ENCODE measurements around the gene LIPC.

LIPC gene

GRCh38 chr15:58393241-58393662 is 38.5 kb upstream of the LIPC start:
- no peak overlapping the region for H3K27ac ChIP-seq (ENCODE audit: low read depth, low read length)
- H3K9ac ChIP-seq (ENCODE audit: low read length), result no peak overlapping the region
- no peaks in the 10 kb centered on the region for H3K9me3 ChIP-seq (ENCODE audit: low read length)
- no peaks in the 10 kb centered on the region for H3K36me3 ChIP-seq (ENCODE audit: insufficient read depth, low read length)
- H3K4me1 ChIP-seq (ENCODE audit: insufficient read depth, low read length), result peaks cover 8% of the 10 kb centered on the region
- H3K27me3 ChIP-seq (ENCODE audit: control insufficient read depth in 1 of 2, insufficient read depth in 2 of 2, low read length in 2 of 2), result no peaks in the 10 kb centered on the region
- H3K4me3 ChIP-seq (ENCODE audit: low read depth in 1 of 2, low read length in 2 of 2), result no peak overlapping the region

- Histone ChIP-seq H3K9me3 (ENCODE audit: low read length) (no peaks in the 10 kb centered on the region), H3K4me1 (ENCODE audit: insufficient read depth, low read length) (peaks cover 8% of the 10 kb centered on the region), H3K36me3 (ENCODE audit: insufficient read depth, low read length) (no peaks in the 10 kb centered on the region), H3K9ac (ENCODE audit: low read length) (no peak overlapping the region), H3K27me3 (ENCODE audit: control insufficient read depth in 1 of 2, insufficient read depth in 2 of 2, low read length in 2 of 2) (no peaks in the 10 kb centered on the region), H3K27ac (ENCODE audit: low read depth, low read length) (no peak overlapping the region), H3K4me3 (ENCODE audit: low read depth in 1 of 2, low read length in 2 of 2) (no peak overlapping the region)
These were observed 35.6 kb upstream of the LIPC start for GRCh38 chr15:58396181-58396580.

- Histone ChIP-seq H3K27ac (ENCODE audit: low read depth, low read length) (no peak overlapping the region), H3K4me1 (ENCODE audit: insufficient read depth, low read length) (peaks cover 16% of the 10 kb centered on the region)
These were observed 33.7 kb upstream of the LIPC start for GRCh38 chr15:58398071-58398470.

DNA sequence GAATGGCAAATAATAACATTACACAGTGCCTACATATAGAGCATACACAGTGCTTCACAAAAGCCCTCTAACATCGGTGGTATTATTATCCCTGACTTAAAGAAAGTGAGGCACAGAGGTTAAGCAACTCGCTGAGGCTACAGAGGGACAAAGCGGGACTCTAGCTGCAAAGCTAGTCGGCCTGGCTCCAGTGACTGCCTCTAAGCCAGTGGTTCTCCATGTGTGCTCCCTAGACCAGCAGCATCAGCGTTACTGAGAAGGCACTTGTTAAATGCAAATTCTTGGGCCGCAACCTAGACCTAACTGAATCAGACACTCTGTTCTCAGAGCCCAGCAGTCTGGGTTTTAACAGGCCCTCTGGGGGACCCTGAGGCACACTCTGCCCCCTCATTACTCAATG is 33.1 kb upstream of the LIPC start:
- Histone ChIP-seq H3K9ac (ENCODE audit: low read length) (no peak overlapping the region), H3K27ac (ENCODE audit: low read depth, low read length) (no peak overlapping the region), H3K27me3 (ENCODE audit: control insufficient read depth in 1 of 2, insufficient read depth in 2 of 2, low read length in 2 of 2) (no peaks in the 10 kb centered on the region), H3K4me1 (ENCODE audit: insufficient read depth, low read length) (peaks cover 13% of the 10 kb centered on the region), H3K4me3 (ENCODE audit: low read depth in 1 of 2, low read length in 2 of 2) (no peak overlapping the region), H3K36me3 (ENCODE audit: insufficient read depth, low read length) (no peaks in the 10 kb centered on the region), H3K9me3 (ENCODE audit: low read length) (no peaks in the 10 kb centered on the region)

More at GRCh38 chr15:58398071-58398470, 33.7 kb upstream of the LIPC start:
- no peak overlapping the region for H3K4me3 ChIP-seq (ENCODE audit: low read depth in 1 of 2, low read length in 2 of 2)
- H3K27me3 ChIP-seq (ENCODE audit: control insufficient read depth in 1 of 2, insufficient read depth in 2 of 2, low read length in 2 of 2), result no peaks in the 10 kb centered on the region
- no peaks in the 10 kb centered on the region for H3K9me3 ChIP-seq (ENCODE audit: low read length)
- no peak overlapping the region for H3K9ac ChIP-seq (ENCODE audit: low read length)
- H3K36me3 ChIP-seq (ENCODE audit: insufficient read depth, low read length), result no peaks in the 10 kb centered on the region

GRCh38 chr15:58399739-58400138 is 32.1 kb upstream of the LIPC start:
- H3K9me3 ChIP-seq (ENCODE audit: low read length), result no peaks in the 10 kb centered on the region
- H3K4me3 ChIP-seq (ENCODE audit: low read depth in 1 of 2, low read length in 2 of 2), result no peak overlapping the region
- no peaks in the 10 kb centered on the region for H3K27me3 ChIP-seq (ENCODE audit: control insufficient read depth in 1 of 2, insufficient read depth in 2 of 2, low read length in 2 of 2)
- no peaks in the 10 kb centered on the region for H3K36me3 ChIP-seq (ENCODE audit: insufficient read depth, low read length)
- no peak overlapping the region for H3K9ac ChIP-seq (ENCODE audit: low read length)
- peaks cover 13% of the 10 kb centered on the region for H3K4me1 ChIP-seq (ENCODE audit: insufficient read depth, low read length)
- H3K27ac ChIP-seq (ENCODE audit: low read depth, low read length), result no peak overlapping the region

- Histone ChIP-seq H3K36me3 (ENCODE audit: insufficient read depth, low read length) (no peaks in the 10 kb centered on the region), H3K4me3 (ENCODE audit: low read depth in 1 of 2, low read length in 2 of 2) (no peak overlapping the region), H3K9me3 (ENCODE audit: low read length) (no peaks in the 10 kb centered on the region), H3K27ac (ENCODE audit: low read depth, low read length) (no peak overlapping the region), H3K4me1 (ENCODE audit: insufficient read depth, low read length) (peaks cover 13% of the 10 kb centered on the region), H3K9ac (ENCODE audit: low read length) (no peak overlapping the region), H3K27me3 (ENCODE audit: control insufficient read depth in 1 of 2, insufficient read depth in 2 of 2, low read length in 2 of 2) (no peaks in the 10 kb centered on the region)
These were observed 30.5 kb upstream of the LIPC start for GRCh38 chr15:58401276-58401675.

DNA sequence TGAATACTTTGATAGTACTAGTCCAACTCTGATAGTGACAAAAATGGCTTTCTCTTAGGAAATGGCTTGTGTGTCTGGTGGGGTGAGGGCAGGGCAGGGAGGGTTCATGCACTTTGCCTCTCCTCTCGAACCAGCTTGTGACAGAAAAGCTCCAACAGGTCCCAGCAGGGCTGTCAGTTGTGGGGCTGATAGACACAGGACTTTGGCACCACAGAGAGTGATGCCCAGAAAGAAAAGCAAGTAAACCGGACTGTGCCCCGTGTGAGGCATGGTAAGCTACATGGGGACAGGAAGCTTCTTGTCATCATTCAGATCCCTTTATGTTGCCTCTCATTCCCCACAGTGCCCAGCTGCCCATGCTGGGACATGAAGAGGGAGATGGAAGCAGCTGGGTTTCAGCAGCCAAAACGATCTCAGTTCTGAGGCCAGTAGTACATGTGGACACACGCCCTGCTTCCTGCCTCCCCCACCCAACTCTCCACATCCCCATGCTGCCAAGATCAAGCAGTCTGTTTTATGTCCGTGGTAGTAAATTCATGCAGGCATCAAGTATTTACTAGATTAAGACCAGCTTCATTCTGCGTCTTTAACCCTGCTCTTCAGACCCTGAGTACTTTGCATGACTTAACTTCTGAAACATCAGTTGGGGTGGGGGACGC is 29.7 kb upstream of the LIPC start:
- H3K9ac ChIP-seq (ENCODE audit: low read length), result no peak overlapping the region
- peak overlapping the region in 1 of 2 donors; percentile 34 for H3K4me3 ChIP-seq (ENCODE audit: low read depth in 1 of 2, low read length in 2 of 2)
- H3K36me3 ChIP-seq (ENCODE audit: insufficient read depth, low read length), result no peaks in the 10 kb centered on the region
- no peaks in the 10 kb centered on the region for H3K9me3 ChIP-seq (ENCODE audit: low read length)
- peaks cover 13% of the 10 kb centered on the region for H3K4me1 ChIP-seq (ENCODE audit: insufficient read depth, low read length)
- no peaks in the 10 kb centered on the region for H3K27me3 ChIP-seq (ENCODE audit: control insufficient read depth in 1 of 2, insufficient read depth in 2 of 2, low read length in 2 of 2)
- no peak overlapping the region for H3K27ac ChIP-seq (ENCODE audit: low read depth, low read length)

DNA sequence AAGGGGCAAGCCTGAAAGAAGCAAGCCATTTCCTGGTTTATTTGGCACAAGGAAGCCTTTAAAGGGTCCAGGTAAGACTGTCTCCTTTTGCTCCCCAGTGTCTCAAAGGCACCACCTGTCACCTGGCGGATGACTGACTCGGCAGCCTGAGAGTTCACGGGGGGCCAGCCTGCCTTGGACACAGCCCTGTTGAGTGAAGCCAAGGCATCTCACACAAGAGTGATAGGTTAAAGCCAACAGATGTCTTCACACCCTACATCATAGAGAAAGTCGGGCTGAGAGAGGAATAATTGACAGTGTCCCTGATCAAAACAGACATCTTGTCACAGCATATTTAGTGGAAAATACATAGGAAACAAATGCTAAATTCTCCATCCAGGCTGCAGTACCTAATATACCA is 28.2 kb upstream of the LIPC start:
- Histone ChIP-seq H3K36me3 (ENCODE audit: insufficient read depth, low read length) (no peaks in the 10 kb centered on the region), H3K9me3 (ENCODE audit: low read length) (no peaks in the 10 kb centered on the region), H3K4me1 (ENCODE audit: insufficient read depth, low read length) (peaks cover 13% of the 10 kb centered on the region), H3K4me3 (ENCODE audit: low read depth in 1 of 2, low read length in 2 of 2) (no peak overlapping the region), H3K9ac (ENCODE audit: low read length) (no peak overlapping the region), H3K27me3 (ENCODE audit: control insufficient read depth in 1 of 2, insufficient read depth in 2 of 2, low read length in 2 of 2) (no peaks in the 10 kb centered on the region), H3K27ac (ENCODE audit: low read depth, low read length) (no peak overlapping the region)

DNA sequence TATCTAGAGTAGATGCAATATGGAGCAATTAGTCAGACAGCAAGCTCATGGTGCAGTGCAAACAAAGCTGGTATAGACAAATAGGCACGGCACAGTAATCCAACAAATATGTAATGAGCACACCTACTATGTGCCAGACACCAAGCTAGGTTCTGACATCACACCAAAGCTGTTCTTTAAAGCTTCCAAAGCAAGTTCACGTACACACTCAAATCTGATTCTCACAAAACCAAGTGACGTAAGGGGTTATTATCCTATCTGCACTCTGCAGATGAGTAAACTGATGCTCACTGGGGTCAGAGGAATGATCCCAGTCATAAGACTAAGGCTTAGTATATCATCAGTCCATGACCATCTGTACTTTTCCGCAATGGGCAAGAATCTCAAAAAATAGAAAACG is 27.8 kb upstream of the LIPC start:
- no peaks in the 10 kb centered on the region for H3K36me3 ChIP-seq (ENCODE audit: insufficient read depth, low read length)
- no peak overlapping the region for H3K9ac ChIP-seq (ENCODE audit: low read length)
- no peak overlapping the region for H3K4me3 ChIP-seq (ENCODE audit: low read depth in 1 of 2, low read length in 2 of 2)
- peaks cover 13% of the 10 kb centered on the region for H3K4me1 ChIP-seq (ENCODE audit: insufficient read depth, low read length)
- no peaks in the 10 kb centered on the region for H3K27me3 ChIP-seq (ENCODE audit: control insufficient read depth in 1 of 2, insufficient read depth in 2 of 2, low read length in 2 of 2)
- H3K27ac ChIP-seq (ENCODE audit: low read depth, low read length), result no peak overlapping the region
- H3K9me3 ChIP-seq (ENCODE audit: low read length), result no peaks in the 10 kb centered on the region

DNA sequence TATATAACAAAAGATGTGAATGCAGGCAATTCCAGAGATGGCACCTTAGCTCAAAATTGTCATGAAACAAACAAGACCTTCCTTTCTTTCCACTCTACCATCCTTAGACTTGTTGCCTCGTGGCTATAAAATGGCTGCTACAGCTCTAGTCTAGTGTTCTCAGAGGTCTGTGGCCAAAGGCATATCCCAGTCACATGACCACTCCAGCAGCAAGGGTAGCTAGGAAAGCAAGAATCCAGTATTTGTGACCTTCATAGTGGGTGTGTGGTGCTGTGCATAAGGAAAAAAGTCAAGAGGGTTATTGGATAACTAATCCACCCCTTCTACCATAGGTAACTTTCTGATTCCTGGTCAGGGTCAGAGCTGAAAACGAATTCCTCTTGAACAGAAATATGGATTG is 27.1 kb upstream of the LIPC start:
- no peak overlapping the region for H3K4me3 ChIP-seq (ENCODE audit: low read depth in 1 of 2, low read length in 2 of 2)
- no peak overlapping the region for H3K27ac ChIP-seq (ENCODE audit: low read depth, low read length)
- H3K9ac ChIP-seq (ENCODE audit: low read length), result no peak overlapping the region
- no peaks in the 10 kb centered on the region for H3K9me3 ChIP-seq (ENCODE audit: low read length)
- no peaks in the 10 kb centered on the region for H3K36me3 ChIP-seq (ENCODE audit: insufficient read depth, low read length)
- H3K27me3 ChIP-seq (ENCODE audit: control insufficient read depth in 1 of 2, insufficient read depth in 2 of 2, low read length in 2 of 2), result no peaks in the 10 kb centered on the region
- peaks cover 13% of the 10 kb centered on the region for H3K4me1 ChIP-seq (ENCODE audit: insufficient read depth, low read length)

DNA sequence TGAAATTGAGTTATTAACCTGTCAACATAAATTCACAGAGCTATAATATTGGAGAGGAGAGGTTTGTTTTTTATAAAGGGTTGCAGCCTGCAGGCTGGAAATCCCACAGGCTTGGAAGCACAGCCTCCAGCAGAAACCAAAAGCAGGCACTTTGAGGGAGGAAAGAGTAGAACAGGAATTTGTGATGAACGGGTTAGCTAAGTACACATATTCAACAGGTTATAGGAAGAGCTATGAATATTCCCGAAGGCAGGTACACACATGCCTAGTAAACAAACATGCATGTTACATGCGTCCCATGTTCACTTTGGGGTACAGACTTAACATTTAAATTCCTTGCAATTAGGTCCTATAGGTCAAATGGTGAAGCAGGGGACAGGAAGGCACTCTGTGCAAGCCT is 25.9 kb upstream of the LIPC start:
- no peak overlapping the region for H3K27ac ChIP-seq (ENCODE audit: low read depth, low read length)
- no peaks in the 10 kb centered on the region for H3K9me3 ChIP-seq (ENCODE audit: low read length)
- H3K27me3 ChIP-seq (ENCODE audit: control insufficient read depth in 1 of 2, insufficient read depth in 2 of 2, low read length in 2 of 2), result no peaks in the 10 kb centered on the region
- no peaks in the 10 kb centered on the region for H3K36me3 ChIP-seq (ENCODE audit: insufficient read depth, low read length)
- H3K9ac ChIP-seq (ENCODE audit: low read length), result no peak overlapping the region
- peaks cover 13% of the 10 kb centered on the region for H3K4me1 ChIP-seq (ENCODE audit: insufficient read depth, low read length)
- no peak overlapping the region for H3K4me3 ChIP-seq (ENCODE audit: low read depth in 1 of 2, low read length in 2 of 2)

- H3K9me3 ChIP-seq (ENCODE audit: low read length), result no peaks in the 10 kb centered on the region
- H3K4me1 ChIP-seq (ENCODE audit: insufficient read depth, low read length), result peaks cover 12% of the 10 kb centered on the region
- H3K4me3 ChIP-seq (ENCODE audit: low read depth in 1 of 2, low read length in 2 of 2), result no peak overlapping the region
- H3K27me3 ChIP-seq (ENCODE audit: control insufficient read depth in 1 of 2, insufficient read depth in 2 of 2, low read length in 2 of 2), result no peaks in the 10 kb centered on the region
- no peak overlapping the region for H3K27ac ChIP-seq (ENCODE audit: low read depth, low read length)
- H3K9ac ChIP-seq (ENCODE audit: low read length), result no peak overlapping the region
- no peaks in the 10 kb centered on the region for H3K36me3 ChIP-seq (ENCODE audit: insufficient read depth, low read length)
These were observed 25.0 kb upstream of the LIPC start for GRCh38 chr15:58406811-58407210.

Measured in muscle layer of colon (tissue), 2 donors.